DND-41 (cell line): Measurements from ENCODE around the gene RHEBL1.

Experiments
- CTCF ChIP-seq: IDR thresholded peaks from 2 replicates; pipeline ENCODE4 v1.5.1; 2012; ENCODE audit warnings: borderline replicate concordance, low read length, moderate library complexity, mild to moderate bottlenecking; ENCODE audit not compliant: poor library complexity, severe bottlenecking; ENCODE audit errors: extremely low read depth
- EZH2 ChIP-seq: IDR thresholded peaks from 3 replicates; pipeline ENCODE4 v1.6.1; 2012; ENCODE audit warnings: borderline replicate concordance, low read depth, mild to moderate bottlenecking, moderate library complexity, low read length, inconsistent platforms; ENCODE audit not compliant: severe bottlenecking

DNA sequence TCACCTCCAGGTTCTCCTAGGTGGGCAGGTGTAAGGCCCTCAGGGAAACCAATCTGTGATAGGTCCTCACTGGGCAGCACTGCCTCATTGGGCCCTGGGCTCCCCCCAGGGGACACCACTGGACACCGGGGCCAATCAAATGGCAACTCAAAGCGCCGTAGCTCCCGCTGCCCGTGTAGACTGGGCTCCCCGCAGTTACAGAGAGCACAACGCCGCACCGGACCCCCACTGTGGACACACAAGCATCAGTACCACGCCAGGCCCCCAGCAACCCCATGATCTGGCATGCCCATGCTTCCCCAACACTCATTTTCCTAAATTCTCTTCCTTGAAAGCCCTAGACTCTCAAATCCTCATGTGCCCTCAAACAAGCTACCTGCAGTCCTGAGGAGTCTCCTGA lies 15.3 kb downstream of the RHEBL1 start:
- TF ChIP-seq CTCF, result no peak
- no peak for TF ChIP-seq EZH2
